GM19395 (cell line): Measurements from ENCODE around the gene COTL1.

Experiments used
- ATAC-seq: cut with Tn5 transposase; IDR thresholded peaks from one replicate; pipeline ENCODE4 v1.9.1; 2021; ENCODE audit warnings: mild to moderate bottlenecking, moderate library complexity; ENCODE audit not compliant: unreplicated experiment

The COTL1 gene

GRCh38 chr16:84597931-84598351, 19.9 kb downstream of the COTL1 start:
- no peak for ATAC-seq

DNA sequence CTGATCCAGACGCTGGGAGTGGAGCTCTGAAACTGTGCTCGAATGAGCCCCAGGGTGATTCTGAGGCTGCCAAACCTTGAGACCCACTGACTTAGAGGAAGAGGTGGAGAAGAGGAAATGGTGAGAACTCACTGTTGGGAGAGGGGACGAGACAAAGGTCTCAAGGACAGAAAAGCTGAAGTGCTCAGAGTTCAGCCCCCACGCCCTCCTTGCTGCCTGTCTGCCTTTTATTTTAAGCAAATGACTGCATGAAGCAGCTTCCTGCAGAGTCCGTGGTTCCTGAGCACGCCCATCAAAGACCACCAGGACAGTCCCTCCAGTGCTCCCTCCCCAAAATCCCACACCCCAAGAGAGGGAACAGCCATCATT, 20.4 kb downstream of the COTL1 start:
- no peak for ATAC-seq

GRCh38 chr16:84596801-84597527, 20.9 kb downstream of the COTL1 start:
- no peak for ATAC-seq

- ATAC-seq: no peak
Observed at GRCh38 chr16:84596161-84596560, 21.7 kb downstream of the COTL1 start.

GRCh38 chr16:84595052-84595481, 22.8 kb downstream of the COTL1 start:
- no peak for ATAC-seq

GRCh38 chr16:84594725-84595038, 23.2 kb downstream of the COTL1 start:
- ATAC-seq: no peak

DNA sequence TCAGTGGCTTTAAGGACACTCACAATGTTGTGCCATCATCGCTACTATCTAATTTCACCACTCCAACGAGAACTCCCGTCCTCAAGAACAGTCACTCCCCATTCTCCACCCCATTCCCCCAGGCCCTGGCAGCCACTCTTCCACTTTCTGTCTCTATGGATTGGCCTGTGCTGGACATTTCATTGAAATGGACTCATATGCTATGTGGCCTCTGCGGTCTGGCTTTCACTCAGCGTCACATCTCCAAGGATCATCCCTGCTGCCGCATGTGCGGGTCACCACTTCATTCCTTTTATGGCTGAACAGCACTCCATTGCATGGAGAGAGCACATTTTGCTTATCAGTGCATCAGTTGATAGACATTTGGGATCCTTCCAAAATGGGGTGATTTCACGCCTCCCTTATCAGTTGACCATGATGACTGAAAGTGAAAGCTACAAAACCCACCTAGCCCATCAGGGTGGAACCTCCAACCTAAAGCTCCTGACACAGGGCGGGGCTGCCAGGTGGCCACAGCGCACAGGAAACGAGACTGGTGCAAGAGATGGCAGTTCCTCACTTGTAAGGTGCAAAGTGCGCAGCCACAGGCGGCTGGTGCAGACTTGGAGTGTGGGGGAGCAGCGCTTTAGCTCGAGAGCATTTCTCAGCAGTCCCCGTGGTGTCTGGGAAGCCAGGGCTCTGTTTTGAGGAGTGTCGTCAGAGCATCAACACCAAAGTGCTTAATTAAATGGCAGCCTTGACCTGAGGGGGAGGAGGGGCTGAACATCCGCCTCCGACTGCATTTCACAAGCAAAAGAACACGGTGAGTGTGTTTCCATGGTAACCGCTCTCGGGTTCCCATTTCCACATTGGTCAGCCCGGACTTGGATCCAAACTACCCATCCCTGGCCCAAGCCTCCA, 23.8 kb downstream of the COTL1 start:
- peak; percentile 83 for ATAC-seq

DNA sequence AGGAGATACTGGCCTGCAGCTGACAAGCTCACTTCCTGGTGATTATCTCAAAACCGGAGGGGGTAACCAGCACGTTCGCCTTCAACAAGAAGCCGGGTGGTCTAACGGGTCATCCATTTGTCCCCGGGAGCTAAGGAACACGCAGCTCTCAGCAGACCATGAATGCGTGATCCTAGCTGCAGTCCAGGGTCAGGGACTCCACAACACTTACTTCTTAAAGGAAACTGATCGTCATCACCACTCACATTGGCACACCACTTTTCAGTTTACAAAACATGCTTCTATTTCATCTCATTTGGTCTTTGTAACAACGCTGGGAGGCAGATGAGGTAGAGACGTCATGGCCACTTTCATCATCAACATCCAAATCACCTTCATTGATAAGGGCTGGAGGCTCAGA, 25.2 kb downstream of the COTL1 start:
- ATAC-seq: no peak

- no peak for ATAC-seq
Observed at GRCh38 chr16:84589975-84590719, 27.7 kb downstream of the COTL1 start.

DNA sequence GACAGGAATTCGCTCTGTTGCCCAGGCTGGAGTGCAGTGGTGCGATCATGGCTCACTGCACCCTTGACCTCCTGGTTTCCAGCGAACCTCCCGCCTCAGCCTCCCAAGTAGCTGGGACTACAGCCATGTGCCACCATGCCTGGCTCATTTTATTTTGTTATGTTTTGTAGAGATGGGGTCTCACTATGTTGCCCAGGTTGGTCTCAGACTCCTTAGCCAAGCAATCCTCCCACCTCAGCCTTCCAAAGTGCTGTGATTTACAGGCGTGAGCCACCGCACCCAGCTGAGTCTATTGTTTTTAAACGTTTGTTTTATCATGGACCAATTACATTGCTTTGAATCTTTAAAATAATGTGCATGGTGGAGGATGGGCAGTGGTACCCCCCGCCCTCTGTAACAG, 28.9 kb downstream of the COTL1 start:
- no peak for ATAC-seq

- peak; percentile 91 for ATAC-seq
Observed at GRCh38 chr16:84585886-84586285, 32.0 kb downstream of the COTL1 start.

GRCh38 chr16:84585467-84585866, 32.4 kb downstream of the COTL1 start:
- no peak for ATAC-seq

GRCh38 chr16:84584678-84585077, 33.2 kb downstream of the COTL1 start:
- no peak for ATAC-seq

- no peak for ATAC-seq
Observed at GRCh38 chr16:84583995-84584394, 33.9 kb downstream of the COTL1 start.

- no peak for ATAC-seq
Observed at GRCh38 chr16:84582958-84583516, 34.8 kb downstream of the COTL1 start.

- no peak for ATAC-seq
Observed at GRCh38 chr16:84581158-84581557, 36.7 kb downstream of the COTL1 start.

- ATAC-seq: no peak
Observed at GRCh38 chr16:84579936-84580335, 37.9 kb downstream of the COTL1 start.

DNA sequence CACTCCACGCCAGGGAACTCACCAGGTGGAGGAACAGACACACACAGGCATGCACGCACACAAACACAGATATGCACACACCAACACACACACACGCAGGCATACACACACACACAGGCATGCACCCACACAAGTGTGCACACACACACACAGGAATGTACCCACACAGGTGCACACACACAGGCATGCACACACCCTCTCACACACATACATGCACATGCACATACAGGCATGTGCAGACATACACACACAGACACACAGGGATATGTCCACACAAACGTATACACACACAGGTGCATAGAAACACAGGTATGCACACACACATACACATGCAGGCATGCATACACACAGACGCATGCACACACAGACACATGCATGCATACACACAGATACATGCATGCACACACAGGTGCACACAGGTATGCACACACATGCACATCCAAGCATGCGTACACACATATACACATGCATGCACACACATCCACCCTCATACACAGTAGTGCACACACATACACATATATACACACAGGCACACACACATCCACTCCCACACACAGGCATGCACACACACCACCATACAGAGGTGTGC, 39.2 kb downstream of the COTL1 start:
- no peak for ATAC-seq

DNA sequence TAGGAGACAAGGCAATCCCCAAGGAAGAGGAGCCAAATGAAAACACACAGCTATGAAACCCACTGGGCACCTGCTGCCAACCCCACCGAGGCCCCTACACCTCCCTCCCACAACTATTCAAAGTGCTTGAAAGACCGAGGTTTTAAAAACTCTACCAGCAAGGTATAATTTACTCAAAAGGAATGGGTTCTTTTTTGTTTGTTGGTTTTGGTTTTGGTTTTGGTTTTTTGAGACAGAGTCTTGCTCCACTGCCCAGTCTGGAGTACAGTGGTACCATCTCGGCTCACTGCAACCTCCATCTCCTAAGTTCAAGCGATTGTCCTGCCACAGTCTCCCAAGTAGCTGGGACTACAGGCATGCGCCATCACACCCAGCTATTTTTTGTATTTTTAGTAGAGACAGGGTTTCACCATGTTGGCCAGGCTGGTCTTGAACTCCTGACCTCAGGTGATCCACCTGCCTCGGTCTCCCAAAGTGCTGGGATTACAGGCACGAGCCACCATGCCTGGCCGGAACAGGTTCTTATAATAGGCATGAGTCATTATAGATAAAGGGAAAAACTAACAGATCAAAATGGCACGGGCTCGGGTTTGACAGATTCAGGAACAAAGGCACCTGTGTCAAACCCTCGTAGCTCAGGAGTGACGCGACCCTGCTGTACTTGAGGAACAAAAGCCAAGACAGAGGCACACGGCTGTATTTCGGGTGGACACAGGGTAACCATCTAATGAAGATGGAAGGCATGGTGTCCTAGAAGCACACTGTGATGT, 40.7 kb downstream of the COTL1 start:
- no peak for ATAC-seq

DNA sequence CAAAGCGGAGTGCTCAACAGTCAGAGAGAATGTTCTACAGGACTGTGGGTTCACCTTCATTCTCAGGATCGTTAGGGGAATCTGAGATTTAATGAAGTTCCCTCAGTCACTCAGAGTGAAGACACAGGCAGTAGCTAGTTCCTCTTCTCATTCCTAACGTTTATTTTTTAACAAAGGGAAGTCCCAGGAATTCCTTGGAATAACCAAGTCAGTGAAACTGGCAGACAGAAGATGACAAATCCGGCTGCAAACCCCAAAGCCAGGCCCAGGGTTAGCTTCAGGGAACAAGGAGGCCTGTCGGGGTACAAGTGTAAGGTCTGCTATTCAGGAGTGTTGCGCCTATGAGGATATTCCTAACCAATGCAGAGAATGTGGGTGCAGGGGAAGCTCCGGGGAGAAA, 42.0 kb downstream of the COTL1 start:
- no peak for ATAC-seq
